ENCODE data around the gene RNF26. TPM values are rescaled to one million over a fixed set of nuclear protein-coding genes. Genes with fewer than 3 reads are reported as not detected.

Gene RNF26
- total and polyA plus RNA-seq, 8 donors = 4.9 to 11.5 (median 8.3) TPM

GRCh38 chr11:119303227-119303718 is 31.1 kb upstream of the RNF26 start:
- FAIRE-seq = no peak
- Histone ChIP-seq H3K9me3 (no peaks in the 10 kb centered on the region), H3K36me3 (peaks cover 0 to 5% (median 0%) of the 10 kb centered on the region in 3 donors), H3K27me3 (no peaks in the 10 kb centered on the region), H3K4me3 (no peak overlapping the region), H3K4me1 (no peaks in the 10 kb centered on the region), H3K27ac (no peak overlapping the region)
- DNase-seq = no peak
- intact Hi-C loops (cut with DNase I) = no loop called here
- WGBS, 2 donors = 88 to 91% methylated on average over 5 of the region's 5 CpGs
- no peak for TF ChIP-seq CTCF (IDR thresholded peaks at IDR 0.05)
- ATAC-seq = no peak

- ATAC-seq = peak in 1 of 4 donors; percentile 12
- H3K27ac ChIP-seq = no peak overlapping the region
Measured at GRCh38 chr11:119305556-119306372, 28.6 kb upstream of the RNF26 start.

GRCh38 chr11:119306373-119306890 is 27.9 kb upstream of the RNF26 start:
- Histone ChIP-seq H3K36me3 (peaks cover 0 to 5% (median 0%) of the 10 kb centered on the region in 3 donors), H3K4me3 (no peak overlapping the region), H3K27me3 (no peaks in the 10 kb centered on the region), H3K9me3 (no peaks in the 10 kb centered on the region), H3K27ac (no peak overlapping the region), H3K4me1 (no peaks in the 10 kb centered on the region)
- 77 to 81% methylated on average over 5 of the region's 5 CpGs for WGBS, 2 donors
- DNase-seq (no peak), FAIRE-seq (no peak), ATAC-seq (peak in 2 of 4 donors; percentile 31 to 54)
- TF ChIP-seq CTCF (IDR thresholded peaks at IDR 0.05) = no peak
- intact Hi-C loops (cut with DNase I) = no loop called here

More at GRCh38 chr11:119305556-119306372, 28.6 kb upstream of the RNF26 start:
- Histone ChIP-seq H3K27me3 (no peaks in the 10 kb centered on the region), H3K36me3 (peaks cover 0 to 5% (median 0%) of the 10 kb centered on the region in 3 donors), H3K4me3 (no peak overlapping the region), H3K4me1 (no peaks in the 10 kb centered on the region), H3K9me3 (no peaks in the 10 kb centered on the region)
- intact Hi-C loops (cut with DNase I) = no loop called here
- DNase-seq (no peak), FAIRE-seq (no peak)
- no peak for TF ChIP-seq CTCF (IDR thresholded peaks at IDR 0.05)
- 91 to 98% methylated on average over 7 of the region's 7 CpGs for WGBS, 2 donors

GRCh38 chr11:119307219-119307618 is 27.1 kb upstream of the RNF26 start:
- no peak for FAIRE-seq
- no peak for ATAC-seq
- H3K4me1 ChIP-seq = no peaks in the 10 kb centered on the region
- TF ChIP-seq CTCF (IDR thresholded peaks at IDR 0.05) = no peak
- H3K27me3 ChIP-seq = no peaks in the 10 kb centered on the region
- no peaks in the 10 kb centered on the region for H3K9me3 ChIP-seq
- no peak overlapping the region for H3K27ac ChIP-seq
- WGBS, 2 donors = 64 to 89% methylated on average over 1 of the region's 1 CpG
- no peak for DNase-seq
- H3K36me3 ChIP-seq = peaks cover 0 to 5% (median 0%) of the 10 kb centered on the region in 3 donors
- no peak overlapping the region for H3K4me3 ChIP-seq
- intact Hi-C loops (cut with DNase I) = no loop called here

- Histone ChIP-seq H3K27me3 (no peaks in the 10 kb centered on the region), H3K4me1 (no peaks in the 10 kb centered on the region), H3K9me3 (no peaks in the 10 kb centered on the region), H3K27ac (no peak overlapping the region), H3K36me3 (peaks cover 0 to 5% (median 0%) of the 10 kb centered on the region in 3 donors), H3K4me3 (no peak overlapping the region)
- ATAC-seq (no peak), DNase-seq (no peak), FAIRE-seq (no peak)
- 84 to 85% methylated on average over 5 of the region's 5 CpGs for WGBS, 2 donors
- intact Hi-C loops (cut with DNase I) = no loop called here
- no peak for TF ChIP-seq CTCF (IDR thresholded peaks at IDR 0.05)
Measured at GRCh38 chr11:119307974-119308373, 26.4 kb upstream of the RNF26 start.

Data from pancreas (tissue), 10 donors.